PC-3 (cell line): ENCODE data around the gene ZNHIT6. TPM values are rescaled to one million over a fixed set of nuclear protein-coding genes. Genes with fewer than 3 reads are reported as not detected.

ENCODE experiments used
- ATAC-seq: fragments of 200-7000 bp; cut with Tn5 transposase; 2 replicates; pipeline ENCODE4 v1.9.1; 2020; ENCODE audit warnings: mild to moderate bottlenecking, moderate library complexity
- BruUV-seq: library from RNA; stranded (reverse); fragments of 400-500 nt; replicated peaks from 2 replicates; lab custom pipeline; 2021; lab: Mats Ljungman, UMichigan
- CTCF ChIA-PET: fragments of 300-600 bp; sonication (Branson Sonifier 250); formaldehyde crosslinking; loops from one replicate; lab custom pipeline; 2022; ENCODE audit warnings: antibody characterized with exemption; lab: Charles Lee
- POLR2A ChIA-PET: fragments of 300-600 bp; sonication (Branson Sonifier 250); formaldehyde crosslinking; loops from one replicate; lab custom pipeline; 2022; ENCODE audit warnings: antibody characterized with exemption; ENCODE audit not compliant: unreplicated experiment; lab: Charles Lee
- DNase-seq: peaks from one replicate; pipeline ENCODE4 v3.0.0-alpha.2; 2015
- H2AFZ ChIP-seq: fragments of 300-600 bp; sonication (generic); 2 replicates; pipeline ENCODE4 v1.6.0; 2016; ENCODE audit warnings: antibody characterized with exemption, low read length
- H3F3A ChIP-seq: fragments of 300-600 bp; sonication (generic); one replicate; pipeline ENCODE4 v1.6.0; 2017; ENCODE audit warnings: antibody characterized with exemption, low read length, control low read depth, mild to moderate bottlenecking; ENCODE audit not compliant: unreplicated experiment
- H3K27ac ChIP-seq: fragments of 300-600 bp; sonication (generic); 2 replicates; pipeline ENCODE4 v1.5.1; 2016; ENCODE audit warnings: mild to moderate bottlenecking, low read length
- H3K27me3 ChIP-seq: fragments of 300-600 bp; sonication (generic); 2 replicates; pipeline ENCODE4 v1.6.1; 2016; ENCODE audit warnings: low read length, mixed read lengths
- H3K36me3 ChIP-seq: fragments of 300-600 bp; sonication (generic); 2 replicates; pipeline ENCODE4 v1.6.1; 2016; ENCODE audit warnings: low read depth, mixed run types, low read length, mixed read lengths
- H3K4me1 ChIP-seq: fragments of 300-600 bp; sonication (generic); 2 replicates; pipeline ENCODE4 v1.5.1; 2016; ENCODE audit warnings: low read length; ENCODE audit not compliant: insufficient read depth
- H3K4me2 ChIP-seq: fragments of 300-600 bp; sonication (generic); 2 replicates; pipeline ENCODE4 v1.6.0; 2016; ENCODE audit warnings: low read length
- H3K4me3 ChIP-seq: fragments of 300-600 bp; sonication (generic); 2 replicates; pipeline ENCODE4 v1.5.1; 2016; ENCODE audit warnings: mild to moderate bottlenecking, low read length, mixed read lengths
- H3K79me2 ChIP-seq: fragments of 300-600 bp; sonication (generic); 2 replicates; pipeline ENCODE4 v1.6.1; 2017; ENCODE audit warnings: low read length, mixed read lengths
- H3K9ac ChIP-seq: fragments of 300-600 bp; sonication (generic); 2 replicates; pipeline ENCODE4 v1.6.0; 2016; ENCODE audit warnings: mild to moderate bottlenecking, low read length
- H3K9me2 ChIP-seq: fragments of 300-600 bp; sonication (generic); replicated peaks from 2 replicates; pipeline ENCODE4 v1.6.1; 2016; ENCODE audit warnings: mixed run types, low read length, mixed read lengths
- H3K9me3 ChIP-seq: fragments of 300-600 bp; sonication (generic); 2 replicates; pipeline ENCODE4 v1.6.1; 2016; ENCODE audit warnings: low read length, mixed read lengths
- H4K20me1 ChIP-seq: fragments of 300-600 bp; sonication (generic); 2 replicates; pipeline ENCODE4 v1.6.1; 2016; ENCODE audit warnings: low read length, mixed read lengths
- EZH2 ChIP-seq: fragments of 300-600 bp; sonication (generic); IDR thresholded peaks from one replicate; pipeline ENCODE4 v1.6.1; 2017; ENCODE audit warnings: antibody characterized with exemption, mild to moderate bottlenecking, low read length; ENCODE audit not compliant: unreplicated experiment
- EZH2phosphoT487 ChIP-seq: fragments of 300-600 bp; sonication (generic); IDR thresholded peaks from 2 replicates; pipeline ENCODE4 v1.6.1; 2018; ENCODE audit warnings: mild to moderate bottlenecking, antibody characterized with exemption, low read length, borderline replicate concordance
- intact Hi-C: fragments of 100-400 bp; cut with micrococcal nuclease; formaldehyde crosslinking; loops from 2 replicates; pipeline ENCODE4 v1.9.0; 2023
- total RNA-seq: library from RNA; depleted of rRNA; stranded (reverse); fragments of >200 nt; gene quantifications from 2 replicates; pipeline ENCODE4 v1.2.3, GENCODE V29; 2014
- TF ChIP-seq, protein P1 (sequence below): fragments of 300-600 bp; sonication (generic); conservative IDR thresholded peaks from 2 replicates; pipeline ENCODE4 v1.5.1; 2017; ENCODE audit warnings: antibody characterized with exemption, low read depth, mild to moderate bottlenecking, low read length

ZNHIT6 gene
- total RNA-seq, 1 experiment from 2014 or later, result 18.3 TPM

DNA sequence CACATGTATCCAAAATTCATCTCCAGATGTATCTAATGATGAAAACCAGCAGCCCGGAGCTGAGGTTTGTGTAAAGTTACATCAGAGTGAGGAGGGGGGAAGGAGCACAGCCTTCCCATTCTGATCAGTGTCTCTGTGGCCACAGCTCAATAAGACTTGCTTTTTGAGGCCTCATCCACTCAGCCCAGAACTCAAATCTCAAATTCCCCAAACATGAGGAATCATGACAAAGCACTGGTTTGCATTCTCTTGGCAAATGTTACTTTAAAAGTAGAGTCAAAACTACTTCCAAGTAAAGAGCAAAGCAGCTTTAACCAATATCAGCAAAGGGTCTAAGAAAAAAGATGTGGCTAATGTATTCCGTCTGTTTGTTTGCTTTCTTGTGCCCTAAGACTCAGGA lies 96.8 kb downstream of the ZNHIT6 start:
- Histone ChIP-seq H3K4me2 (peak overlapping the region; percentile 16), H3F3A (no peaks in the 10 kb centered on the region), H2AFZ (no peak overlapping the region), H3K9ac (0 out of 2 replicates have a peak overlapping the region, but pooled peaks have one; percentile 1), H3K27me3 (no peaks in the 10 kb centered on the region), H3K27ac (peak overlapping the region; percentile 73), H3K4me1 (peaks cover 61% of the 10 kb centered on the region), H3K36me3 (no peaks in the 10 kb centered on the region), H4K20me1 (no peaks in the 10 kb centered on the region), H3K9me2 (no peaks in the 10 kb centered on the region), H3K79me2 (no peaks in the 10 kb centered on the region), H3K9me3 (no peaks in the 10 kb centered on the region), H3K4me3 (no peak overlapping the region)
- TSS peak; percentile 51 for BruUV-seq
- intact Hi-C loops, result no loop called here
- ChIA-PET POLR2A (interaction anchor here (0.5 kb wide), 1 partner anchor 283 kb away, joined by 5 read pairs; no protein-coding TSS in a partner anchor), CTCF (interaction anchor here (0.6 kb wide), 1 partner anchor 267 kb away, joined by 4 read pairs; no protein-coding TSS in a partner anchor)
- ATAC-seq (no peak), DNase-seq (peak; percentile 43)
- TF ChIP-seq, protein P1, sequence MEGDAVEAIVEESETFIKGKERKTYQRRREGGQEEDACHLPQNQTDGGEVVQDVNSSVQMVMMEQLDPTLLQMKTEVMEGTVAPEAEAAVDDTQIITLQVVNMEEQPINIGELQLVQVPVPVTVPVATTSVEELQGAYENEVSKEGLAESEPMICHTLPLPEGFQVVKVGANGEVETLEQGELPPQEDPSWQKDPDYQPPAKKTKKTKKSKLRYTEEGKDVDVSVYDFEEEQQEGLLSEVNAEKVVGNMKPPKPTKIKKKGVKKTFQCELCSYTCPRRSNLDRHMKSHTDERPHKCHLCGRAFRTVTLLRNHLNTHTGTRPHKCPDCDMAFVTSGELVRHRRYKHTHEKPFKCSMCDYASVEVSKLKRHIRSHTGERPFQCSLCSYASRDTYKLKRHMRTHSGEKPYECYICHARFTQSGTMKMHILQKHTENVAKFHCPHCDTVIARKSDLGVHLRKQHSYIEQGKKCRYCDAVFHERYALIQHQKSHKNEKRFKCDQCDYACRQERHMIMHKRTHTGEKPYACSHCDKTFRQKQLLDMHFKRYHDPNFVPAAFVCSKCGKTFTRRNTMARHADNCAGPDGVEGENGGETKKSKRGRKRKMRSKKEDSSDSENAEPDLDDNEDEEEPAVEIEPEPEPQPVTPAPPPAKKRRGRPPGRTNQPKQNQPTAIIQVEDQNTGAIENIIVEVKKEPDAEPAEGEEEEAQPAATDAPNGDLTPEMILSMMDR, result no peak
- TF ChIP-seq EZH2 (no peak), EZH2phosphoT487 (no peak)

DNA sequence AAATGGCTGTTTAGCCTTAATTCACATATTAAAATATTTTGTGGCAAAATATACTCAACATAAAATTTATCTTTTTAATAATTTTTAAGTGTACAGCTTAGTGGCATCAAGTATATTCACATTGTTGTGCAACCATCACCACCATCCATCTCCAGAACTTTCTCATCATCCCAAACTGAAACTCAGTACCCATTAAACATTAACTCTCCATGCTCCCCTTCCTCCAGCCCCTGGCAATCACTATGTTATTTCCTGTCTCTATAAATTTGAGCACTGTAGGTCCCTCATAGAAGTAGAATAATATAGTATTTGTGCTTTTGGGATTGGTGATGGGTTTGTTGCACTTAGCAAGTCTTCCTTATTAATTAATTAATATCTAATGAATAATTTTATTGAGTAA lies 98.3 kb downstream of the ZNHIT6 start:
- H3K27ac ChIP-seq, result no peak overlapping the region
- no peaks in the 10 kb centered on the region for H4K20me1 ChIP-seq
- H3K9me2 ChIP-seq, result no peaks in the 10 kb centered on the region
- no peaks in the 10 kb centered on the region for H3F3A ChIP-seq
- intact Hi-C loops, result no loop called here
- no peak for DNase-seq
- no peak overlapping the region for H2AFZ ChIP-seq
- TF ChIP-seq EZH2 (no peak), EZH2phosphoT487 (no peak)
- TF ChIP-seq, protein P1, result no peak
- no peak overlapping the region for H3K9ac ChIP-seq
- BruUV-seq, result no TSS peak
- no peaks in the 10 kb centered on the region for H3K36me3 ChIP-seq
- no peak overlapping the region for H3K4me2 ChIP-seq
- H3K4me3 ChIP-seq, result no peak overlapping the region
- peaks cover 71% of the 10 kb centered on the region for H3K4me1 ChIP-seq
- H3K79me2 ChIP-seq, result no peaks in the 10 kb centered on the region
- ATAC-seq, result no peak
- ChIA-PET CTCF (no interaction called here), POLR2A (interaction anchor here (1.0 kb wide), 1 partner anchor 19 kb away, joined by 4 read pairs; no protein-coding TSS in a partner anchor)
- H3K9me3 ChIP-seq, result no peaks in the 10 kb centered on the region
- H3K27me3 ChIP-seq, result no peaks in the 10 kb centered on the region

DNA sequence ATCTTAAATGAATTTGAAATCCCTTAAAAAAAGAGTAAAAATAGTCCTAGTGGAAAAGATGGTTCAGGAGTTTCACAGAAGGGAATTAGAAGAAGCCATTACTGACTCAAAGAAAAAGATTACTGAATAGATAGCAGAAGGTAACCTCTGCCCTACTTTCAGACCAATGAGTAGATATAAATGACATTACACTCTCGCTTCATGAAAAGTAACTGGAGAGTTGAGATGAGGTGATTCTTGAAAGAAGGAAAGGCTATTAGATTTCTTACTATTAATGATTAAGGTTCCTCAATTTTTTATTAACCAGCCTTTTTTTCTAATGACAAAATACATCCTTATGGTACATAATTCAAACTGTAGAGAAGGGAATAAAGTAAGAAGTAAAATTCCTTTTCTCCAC lies 99.4 kb downstream of the ZNHIT6 start:
- intact Hi-C loops, result no loop called here
- no peak overlapping the region for H3K4me2 ChIP-seq

More for the DNA sequence above, 99.4 kb downstream of the ZNHIT6 start:
- no peaks in the 10 kb centered on the region for H3K9me2 ChIP-seq
- H4K20me1 ChIP-seq, result no peaks in the 10 kb centered on the region
- no peak overlapping the region for H3K9ac ChIP-seq
- ChIA-PET CTCF (interaction anchor here (0.6 kb wide), 1 partner anchor 83 kb away, joined by 3 read pairs; no protein-coding TSS in a partner anchor), POLR2A (no interaction called here)
- H3K4me1 ChIP-seq, result peaks cover 71% of the 10 kb centered on the region
- H3K4me3 ChIP-seq, result no peak overlapping the region
- no peaks in the 10 kb centered on the region for H3K9me3 ChIP-seq
- BruUV-seq, result no TSS peak
- TF ChIP-seq EZH2 (no peak), EZH2phosphoT487 (no peak)
- TF ChIP-seq, protein P1, result no peak
- H3K79me2 ChIP-seq, result no peaks in the 10 kb centered on the region
- no peaks in the 10 kb centered on the region for H3F3A ChIP-seq
- no peaks in the 10 kb centered on the region for H3K36me3 ChIP-seq
- H3K27me3 ChIP-seq, result no peaks in the 10 kb centered on the region
- H3K27ac ChIP-seq, result peak overlapping the region; percentile 85
- DNase-seq (no peak), ATAC-seq (no peak)
- H2AFZ ChIP-seq, result no peak overlapping the region
